Spleen (tissue), 11 donors: ENCODE data around the gene CST7. TPM values are rescaled to one million over a fixed set of nuclear protein-coding genes. Genes with fewer than 3 reads are reported as not detected.

ENCODE experiments used
- DNase-seq: peaks from one replicate; pipeline ENCODE4 v3.0.0-alpha.2; 2020
- H3K27ac ChIP-seq, 8 donors: fragments of 200-600 bp; sonication (generic) in 7 of 8; 1 replicate in 4 of 8; 2 replicates in 4 of 8; pipeline versions ENCODE4 v1.5.0 to v1.8.0; 2016 to 2021; ENCODE audit warnings: inconsistent platforms in 4 of 8, mild to moderate bottlenecking in 4 of 8, moderate library complexity in 1 of 8
- H3K27me3 ChIP-seq, 7 donors: fragments of 200-600 bp; sonication (generic) in 6 of 7; replicated peaks in 1 of 7; 1 replicate in 4 of 7; 2 replicates in 3 of 7; pipeline versions ENCODE4 v1.5.0 to v1.8.0; 2016 to 2021; ENCODE audit warnings: inconsistent platforms in 3 of 7, mild to moderate bottlenecking in 1 of 7
- H3K36me3 ChIP-seq, 6 donors: fragments of 200-600 bp; sonication (generic) in 5 of 6; 1 replicate in 4 of 6; 2 replicates in 2 of 6; pipeline versions ENCODE4 v1.5.0 to v1.8.0; 2016 to 2021; ENCODE audit warnings: inconsistent platforms in 2 of 6
- H3K4me1 ChIP-seq, 6 donors: fragments of 200-600 bp; sonication (generic) in 5 of 6; 1 replicate in 3 of 6; 2 replicates in 3 of 6; pipeline versions ENCODE4 v1.5.0 to v1.8.0; 2016 to 2021; ENCODE audit warnings: inconsistent platforms in 3 of 6
- H3K4me3 ChIP-seq, 8 donors: fragments of 200-600 bp; sonication (generic) in 7 of 8; 1 replicate in 4 of 8; 2 replicates in 4 of 8; pipeline versions ENCODE4 v1.5.0 to v1.8.0; 2016 to 2021; ENCODE audit warnings: inconsistent platforms in 4 of 8, mild to moderate bottlenecking in 4 of 8, moderate library complexity in 2 of 8
- H3K9me3 ChIP-seq, 8 donors: fragments of 200-600 bp; sonication (generic) in 7 of 8; 1 replicate in 4 of 8; 2 replicates in 4 of 8; pipeline versions ENCODE4 v1.5.0 to v1.8.0; 2016 to 2021; ENCODE audit warnings: inconsistent platforms in 4 of 8
- CTCF ChIP-seq, 11 experiments: fragments of 200-600 bp in 7 of 11; fragments of 450-650 bp in 4 of 11; sonication (generic) in 4 of 11; IDR thresholded peaks in 8 of 11; conservative IDR thresholded peaks in 3 of 11; 1 replicate in 7 of 11; 2 replicates in 4 of 11; pipeline versions ENCODE4 v1.4.0 to v1.8.0; 2016 to 2021; ENCODE audit warnings: antibody characterized with exemption in 11 of 11, inconsistent platforms in 4 of 11, mild to moderate bottlenecking in 1 of 11
- POLR2A ChIP-seq, 3 donors: fragments of 450-650 bp; IDR thresholded peaks; one replicate each; pipeline ENCODE4 v1.5.1; 2017; ENCODE audit warnings: antibody characterized with exemption in 3 of 3, mild to moderate bottlenecking in 1 of 3
- POLR2AphosphoS5 ChIP-seq, 3 donors: sonication (generic); formaldehyde crosslinking; IDR thresholded peaks; one replicate each; pipeline ENCODE4 v1.5.1; 2017; ENCODE audit warnings: antibody characterized with exemption in 3 of 3
- WGBS, 5 donors: extraction: QIAGEN DNeasy Blood & Tissue Kit in 3 of 5; methylation state at CpG; one replicate each; pipeline versions ENCODE4 v1.1.5 to v1.1.7; 2013 to 2018; 5-methylcytosine and 5-hydroxymethylcytosine counted together
- intact Hi-C: fragments of 100-400 bp; cut with DNase I; formaldehyde crosslinking; loops from one replicate; pipeline ENCODE4 v1.15.0; 2023; ENCODE audit warnings: low total_unique reads
- polyA plus RNA-seq, 3 donors: library from polyadenylated mRNA; stranded (reverse); fragments of 200-250 nt; gene quantifications; one replicate each; pipeline ENCODE4 v1.2.1, GENCODE V29; 2013
- total RNA-seq, 7 donors: library from RNA; depleted of rRNA in 3 of 7; stranded (reverse); fragments of >200 nt in 3 of 7; fragmentation: NEBNext Ultra II Directional in 4 of 7; extraction: Animal tissue kit (Norgen Biotek cat#: 25700) in 4 of 7; gene quantifications; one replicate each; pipeline versions ENCODE4 v1.1.0 to v1.2.1, GENCODE V29; 2016 to 2021
- donor health status: healthy with polysubstance abuse.
- donor health status: DM: no; HTN: no; CAD: no; lungs with moderate emphysema.
- donor health status: DM: no; HTN: no; CAD: no.
- donor health status: Bipolar disorder and iron deficiency.
- donor health status: healthy.
- donor health status: DM: no; HTN: no; CAD: no.
- donor health status: DM: yes; HTN: yes; CAD: no.

The CST7 gene
- total and polyA plus RNA-seq, 10 donors: 23.1 to 298 (median 63.8) TPM

- WGBS, 5 donors: 85 to 91% (median 87%) methylated on average over 28 to 34 of the region's 34 CpGs
- H3K27me3 ChIP-seq: no peaks in the 10 kb centered on the region
- H3K9me3 ChIP-seq: peaks cover 0 to 18% (median 12%) of the 10 kb centered on the region in 8 donors
- TF ChIP-seq CTCF (IDR thresholded peaks at IDR 0.05 in 8 of 11, conservative IDR thresholded peaks at IDR 0.05 in 3 of 11) (no peak), POLR2AphosphoS5 (IDR thresholded peaks at IDR 0.05) (peak in 1 of 3 donors; percentile 47)
- H3K27ac ChIP-seq: peak overlapping the region in 7 of 8 donors; percentile 23 to 97 (median 78)
- intact Hi-C loops: no loop called here
- H3K36me3 ChIP-seq: peaks cover 0 to 87% (median 43%) of the 10 kb centered on the region in 6 donors
- H3K4me3 ChIP-seq: peak overlapping the region in 1 of 8 donors; percentile 33
- DNase-seq: peak; percentile 77
- peaks cover 0 to 67% (median 25%) of the 10 kb centered on the region in 6 donors for H3K4me1 ChIP-seq
Measured at GRCh38 chr20:24980291-24981053, 31.4 kb downstream of the CST7 start.

GRCh38 chr20:24981282-24981681, 32.2 kb downstream of the CST7 start:
- peak; percentile 67 for DNase-seq
- Histone ChIP-seq H3K27me3 (no peaks in the 10 kb centered on the region), H3K4me3 (peak overlapping the region in 1 of 8 donors; percentile 33), H3K27ac (peak overlapping the region in 6 of 8 donors; percentile 45 to 97 (median 78)), H3K36me3 (peaks cover 0 to 79% (median 39%) of the 10 kb centered on the region in 6 donors), H3K4me1 (peaks cover 0 to 75% (median 33%) of the 10 kb centered on the region in 6 donors), H3K9me3 (peaks cover 0 to 9% (median 7%) of the 10 kb centered on the region in 8 donors)
- TF ChIP-seq POLR2AphosphoS5 (IDR thresholded peaks at IDR 0.05) (no peak), POLR2A (IDR thresholded peaks at IDR 0.05) (no peak), CTCF (IDR thresholded peaks at IDR 0.05 in 8 of 11, conservative IDR thresholded peaks at IDR 0.05 in 3 of 11) (no peak)
- 57 to 60% (median 58%) methylated on average over 4 of the region's 4 CpGs for WGBS, 5 donors
- intact Hi-C loops: no loop called here

- intact Hi-C loops: no loop called here
- peaks cover 0 to 80% (median 37%) of the 10 kb centered on the region in 6 donors for H3K4me1 ChIP-seq
- H3K27me3 ChIP-seq: no peaks in the 10 kb centered on the region
- H3K9me3 ChIP-seq: peaks cover 0 to 4% (median 2%) of the 10 kb centered on the region in 8 donors
- H3K4me3 ChIP-seq: peak overlapping the region in 1 of 8 donors; percentile 33
- TF ChIP-seq POLR2A (IDR thresholded peaks at IDR 0.05) (no peak), POLR2AphosphoS5 (IDR thresholded peaks at IDR 0.05) (peak in 2 of 3 donors; percentile 32 to 63)
- peak overlapping the region in 6 of 8 donors; percentile 45 to 97 (median 78) for H3K27ac ChIP-seq
- peak; percentile 88 for DNase-seq
- peaks cover 0 to 74% (median 34%) of the 10 kb centered on the region in 6 donors for H3K36me3 ChIP-seq
- WGBS, 5 donors: 39 to 63% (median 59%) methylated on average over 3 of the region's 3 CpGs
Measured at GRCh38 chr20:24981790-24982189, 32.7 kb downstream of the CST7 start.

GRCh38 chr20:24983896-24984295, 34.8 kb downstream of the CST7 start:
- Histone ChIP-seq H3K4me3 (no peak overlapping the region), H3K36me3 (peaks cover 0 to 61% (median 17%) of the 10 kb centered on the region in 6 donors), H3K4me1 (peaks cover 0 to 100% (median 45%) of the 10 kb centered on the region in 6 donors), H3K27me3 (no peaks in the 10 kb centered on the region), H3K9me3 (no peaks in the 10 kb centered on the region), H3K27ac (peak overlapping the region in 6 of 8 donors; percentile 40 to 97 (median 70))
- WGBS, 5 donors: 90 to 96% (median 91%) methylated on average over 8 of the region's 8 CpGs
- intact Hi-C loops: no loop called here
- peak; percentile 34 for DNase-seq
- no peak for TF ChIP-seq CTCF (IDR thresholded peaks at IDR 0.05 in 8 of 11, conservative IDR thresholded peaks at IDR 0.05 in 3 of 11)
- no peak for TF ChIP-seq POLR2AphosphoS5 (IDR thresholded peaks at IDR 0.05)
- TF ChIP-seq POLR2A (IDR thresholded peaks at IDR 0.05): no peak
